K562 (cell line): ENCODE measurements around the gene TIGD1. TPM values are rescaled to one million over a fixed set of nuclear protein-coding genes. Genes with fewer than 3 reads are reported as not detected.

ENCODE experiments used
- CREB1 ChIP-seq, 2 experiments: sonication (generic) in 1 of 2; formaldehyde crosslinking in 1 of 2; IDR thresholded peaks; 2 replicates each; pipeline versions ENCODE4 v1.6.1 to v1.8.0; 2012 to 2022; ENCODE audit warnings: inconsistent platforms in 1 of 2, mild to moderate bottlenecking in 1 of 2, missing genetic modification reagents in 1 of 2, moderate library complexity in 1 of 2
- EHMT2 ChIP-seq: fragments of 450-650 bp; IDR thresholded peaks from 2 replicates; pipeline ENCODE4 v1.6.1; 2018; ENCODE audit warnings: antibody characterized with exemption
- FIP1L1 ChIP-seq: fragments of 200-400 bp; formaldehyde crosslinking; IDR thresholded peaks from 2 replicates; pipeline ENCODE4 v1.6.1; 2018; ENCODE audit warnings: mild to moderate bottlenecking, low read depth, low read length; ENCODE audit not compliant: poor library complexity, severe bottlenecking
- GATAD2A ChIP-seq: fragments of 450-650 bp; IDR thresholded peaks from 2 replicates; pipeline ENCODE4 v1.6.1; 2017
- GTF2A2 ChIP-seq: IDR thresholded peaks from 2 replicates; pipeline ENCODE4 v1.6.1; 2016; ENCODE audit warnings: mild to moderate bottlenecking, missing genetic modification characterization, missing compliant biosample characterization
- GTF2E2 ChIP-seq: fragments of 200-800 bp; sonication (Bioruptor generic); IDR thresholded peaks from 2 replicates; pipeline ENCODE4 v1.6.1; 2016; ENCODE audit warnings: missing genetic modification characterization, missing compliant biosample characterization
- IFI16 ChIP-seq: fragments of 250-450 bp; sonication (Bioruptor Pico); IDR thresholded peaks from 2 replicates; pipeline ENCODE4 v2.1.2; 2022; ENCODE audit warnings: mild to moderate bottlenecking, inconsistent platforms
- KLF13 ChIP-seq: fragments of 450-650 bp; IDR thresholded peaks from 2 replicates; pipeline ENCODE4 v1.6.1; 2016; ENCODE audit warnings: missing genetic modification characterization, low read depth, mild to moderate bottlenecking, missing compliant biosample characterization, moderate library complexity, borderline replicate concordance
- MYNN ChIP-seq, 2 experiments: sonication (generic); formaldehyde crosslinking in 1 of 2; IDR thresholded peaks; 2 replicates each; pipeline versions ENCODE4 v1.5.0 to v1.6.1; 2016 to 2020; ENCODE audit warnings: antibody characterized with exemption in 1 of 2, missing genetic modification reagents in 1 of 2
- NELFE ChIP-seq: IDR thresholded peaks from 2 replicates; pipeline ENCODE4 v1.6.1; 2011; ENCODE audit warnings: mild to moderate bottlenecking; ENCODE audit not compliant: insufficient read depth, insufficient read length
- RBFOX2 ChIP-seq: fragments of 200-400 bp; formaldehyde crosslinking; IDR thresholded peaks from 2 replicates; pipeline ENCODE4 v1.6.1; 2017; ENCODE audit warnings: low read depth, mild to moderate bottlenecking, low read length, moderate library complexity
- ZNF668 ChIP-seq: fragments of 250-450 bp; sonication (Bioruptor Pico); IDR thresholded peaks from 2 replicates; pipeline ENCODE4 v1.8.0; 2022; ENCODE audit warnings: mild to moderate bottlenecking, inconsistent platforms
- polyA plus RNA-seq, 8 experiments: library from polyadenylated mRNA; depleted of rRNA in 4 of 8; stranded (reverse) in 5 of 8; unstranded in 3 of 8; fragments of >200 nt; fragmentation: Nextera tagmentation in 2 of 8; fragmentation: Illumina TruSeq in 1 of 8; extraction: Ambion mirVana in 2 of 8; extraction: Trizol in 1 of 8; gene quantifications; 2 replicates each; pipeline versions ENCODE4 v1.2.1 to v1.2.3, GENCODE V29; 2011 to 2014; ENCODE audit warnings: inconsistent platforms in 1 of 8, missing spikeins in 1 of 8
- total RNA-seq, 7 experiments: library from RNA; depleted of rRNA in 6 of 7; stranded (reverse); fragments of >200 nt in 6 of 7; fragmentation: Illumina TruSeq in 2 of 7; extraction: Trizol in 2 of 7; gene quantifications; 2 replicates each; pipeline versions ENCODE4 v1.2.1 to v1.2.3, GENCODE V29; 2011 to 2021; ENCODE audit warnings: low replicate concordance in 1 of 7
- TF ChIP-seq, protein P1 (sequence below): sonication (generic); formaldehyde crosslinking; IDR thresholded peaks from 2 replicates; pipeline ENCODE4 v1.8.0; 2022; ENCODE audit warnings: mild to moderate bottlenecking, missing genetic modification reagents
- TF ChIP-seq, protein P2 (sequence below): fragments of 450-650 bp; IDR thresholded peaks from 2 replicates; pipeline ENCODE4 v1.6.1; 2017; ENCODE audit warnings: mild to moderate bottlenecking, moderate library complexity
- TF ChIP-seq, protein P3 (sequence below): fragments of 450-650 bp; IDR thresholded peaks from 2 replicates; pipeline ENCODE4 v1.6.1; 2014; ENCODE audit warnings: low read depth, mild to moderate bottlenecking, moderate library complexity, borderline replicate concordance
- TF ChIP-seq, protein P4 (sequence below): sonication (generic); formaldehyde crosslinking; IDR thresholded peaks from 2 replicates; pipeline ENCODE4 v1.8.0; 2023; ENCODE audit warnings: missing genetic modification reagents, mild to moderate bottlenecking, borderline replicate concordance

Gene TIGD1
- total and polyA plus RNA-seq, 9 of the 15 experiments (the other 6 are each of a cell fraction or from before 2014, with no cell fraction given), result 2.0 to 10.1 (median 6.6) TPM

DNA sequence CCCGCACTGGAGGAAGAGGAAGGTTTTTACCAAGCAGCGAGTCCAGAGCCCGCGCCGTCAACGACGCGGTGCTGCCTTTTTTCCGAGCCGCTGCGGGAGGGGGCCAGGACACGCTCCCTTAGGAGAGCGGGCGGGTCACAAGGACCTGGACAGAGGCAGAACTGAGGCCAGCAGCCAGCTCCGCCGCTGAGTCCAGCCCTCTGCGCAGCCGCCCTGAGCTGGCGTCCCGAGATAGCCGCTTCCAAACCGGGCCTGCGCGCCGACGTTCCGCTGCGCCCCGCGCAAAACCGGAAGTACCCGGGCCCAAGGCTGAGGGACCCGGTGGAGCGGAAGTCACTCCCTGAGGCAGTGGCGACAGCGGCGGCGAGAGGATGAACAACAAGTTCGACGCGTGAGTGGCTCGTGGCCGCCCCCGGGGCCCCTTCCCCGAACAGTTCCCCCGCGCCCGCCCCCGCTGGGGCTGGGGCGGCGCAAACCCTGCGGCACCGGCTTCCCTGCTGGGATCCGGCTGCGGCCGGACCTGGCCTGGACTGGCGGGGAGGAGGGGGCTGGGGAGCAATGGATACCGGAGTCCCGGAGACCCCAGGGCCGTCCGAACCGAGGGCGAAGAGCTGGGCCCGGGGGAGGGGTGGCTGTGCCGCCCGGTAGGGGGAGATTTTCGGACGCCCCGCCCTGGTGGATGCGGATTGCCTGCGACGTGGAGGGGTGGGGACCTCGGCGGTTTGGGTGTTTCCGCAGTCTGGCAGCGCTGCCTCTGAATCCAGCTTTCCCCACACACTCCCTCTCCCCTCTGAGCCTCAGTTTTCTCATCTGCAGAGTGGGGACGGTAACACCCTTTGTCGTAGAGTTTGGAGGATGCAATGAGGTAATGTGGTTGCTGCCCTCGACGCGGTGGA, at the start of gene TIGD1, which contains the start of gene EIF4E2 (continued):
- TF ChIP-seq FIP1L1 (peak; percentile 94), ZNF668 (no peak), GATAD2A (no peak), KLF13 (tag) (no peak; the same call in 1 of the 2 replicates), RBFOX2 (peak; percentile 93), NELFE (no peak), CREB1 (IDR thresholded peaks at IDR 0.05) (no peak; the same call in 1 of the 2 replicates), CREB1 (CRISPR knock-in tag; IDR thresholded peaks at IDR 0.05) (peak; percentile 82), GTF2A2 (tag) (no peak), EHMT2 (no peak), IFI16 (CRISPR knock-in tag) (no peak), GTF2E2 (tag) (peak; percentile 43; the same call in 1 of the 2 replicates), MYNN (IDR thresholded peaks at IDR 0.05) (peak; percentile 14; the same call in 1 of the 2 replicates), MYNN (CRISPR knock-in tag; IDR thresholded peaks at IDR 0.05) (no peak)
- TF ChIP-seq, protein P1, sequence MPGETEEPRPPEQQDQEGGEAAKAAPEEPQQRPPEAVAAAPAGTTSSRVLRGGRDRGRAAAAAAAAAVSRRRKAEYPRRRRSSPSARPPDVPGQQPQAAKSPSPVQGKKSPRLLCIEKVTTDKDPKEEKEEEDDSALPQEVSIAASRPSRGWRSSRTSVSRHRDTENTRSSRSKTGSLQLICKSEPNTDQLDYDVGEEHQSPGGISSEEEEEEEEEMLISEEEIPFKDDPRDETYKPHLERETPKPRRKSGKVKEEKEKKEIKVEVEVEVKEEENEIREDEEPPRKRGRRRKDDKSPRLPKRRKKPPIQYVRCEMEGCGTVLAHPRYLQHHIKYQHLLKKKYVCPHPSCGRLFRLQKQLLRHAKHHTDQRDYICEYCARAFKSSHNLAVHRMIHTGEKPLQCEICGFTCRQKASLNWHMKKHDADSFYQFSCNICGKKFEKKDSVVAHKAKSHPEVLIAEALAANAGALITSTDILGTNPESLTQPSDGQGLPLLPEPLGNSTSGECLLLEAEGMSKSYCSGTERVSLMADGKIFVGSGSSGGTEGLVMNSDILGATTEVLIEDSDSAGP (CRISPR knock-in tag), result no peak
- TF ChIP-seq, protein P2, sequence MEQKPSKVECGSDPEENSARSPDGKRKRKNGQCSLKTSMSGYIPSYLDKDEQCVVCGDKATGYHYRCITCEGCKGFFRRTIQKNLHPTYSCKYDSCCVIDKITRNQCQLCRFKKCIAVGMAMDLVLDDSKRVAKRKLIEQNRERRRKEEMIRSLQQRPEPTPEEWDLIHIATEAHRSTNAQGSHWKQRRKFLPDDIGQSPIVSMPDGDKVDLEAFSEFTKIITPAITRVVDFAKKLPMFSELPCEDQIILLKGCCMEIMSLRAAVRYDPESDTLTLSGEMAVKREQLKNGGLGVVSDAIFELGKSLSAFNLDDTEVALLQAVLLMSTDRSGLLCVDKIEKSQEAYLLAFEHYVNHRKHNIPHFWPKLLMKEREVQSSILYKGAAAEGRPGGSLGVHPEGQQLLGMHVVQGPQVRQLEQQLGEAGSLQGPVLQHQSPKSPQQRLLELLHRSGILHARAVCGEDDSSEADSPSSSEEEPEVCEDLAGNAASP, result no peak
- TF ChIP-seq, protein P3, sequence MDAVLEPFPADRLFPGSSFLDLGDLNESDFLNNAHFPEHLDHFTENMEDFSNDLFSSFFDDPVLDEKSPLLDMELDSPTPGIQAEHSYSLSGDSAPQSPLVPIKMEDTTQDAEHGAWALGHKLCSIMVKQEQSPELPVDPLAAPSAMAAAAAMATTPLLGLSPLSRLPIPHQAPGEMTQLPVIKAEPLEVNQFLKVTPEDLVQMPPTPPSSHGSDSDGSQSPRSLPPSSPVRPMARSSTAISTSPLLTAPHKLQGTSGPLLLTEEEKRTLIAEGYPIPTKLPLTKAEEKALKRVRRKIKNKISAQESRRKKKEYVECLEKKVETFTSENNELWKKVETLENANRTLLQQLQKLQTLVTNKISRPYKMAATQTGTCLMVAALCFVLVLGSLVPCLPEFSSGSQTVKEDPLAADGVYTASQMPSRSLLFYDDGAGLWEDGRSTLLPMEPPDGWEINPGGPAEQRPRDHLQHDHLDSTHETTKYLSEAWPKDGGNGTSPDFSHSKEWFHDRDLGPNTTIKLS, result peak; percentile 74
- TF ChIP-seq, protein P4, sequence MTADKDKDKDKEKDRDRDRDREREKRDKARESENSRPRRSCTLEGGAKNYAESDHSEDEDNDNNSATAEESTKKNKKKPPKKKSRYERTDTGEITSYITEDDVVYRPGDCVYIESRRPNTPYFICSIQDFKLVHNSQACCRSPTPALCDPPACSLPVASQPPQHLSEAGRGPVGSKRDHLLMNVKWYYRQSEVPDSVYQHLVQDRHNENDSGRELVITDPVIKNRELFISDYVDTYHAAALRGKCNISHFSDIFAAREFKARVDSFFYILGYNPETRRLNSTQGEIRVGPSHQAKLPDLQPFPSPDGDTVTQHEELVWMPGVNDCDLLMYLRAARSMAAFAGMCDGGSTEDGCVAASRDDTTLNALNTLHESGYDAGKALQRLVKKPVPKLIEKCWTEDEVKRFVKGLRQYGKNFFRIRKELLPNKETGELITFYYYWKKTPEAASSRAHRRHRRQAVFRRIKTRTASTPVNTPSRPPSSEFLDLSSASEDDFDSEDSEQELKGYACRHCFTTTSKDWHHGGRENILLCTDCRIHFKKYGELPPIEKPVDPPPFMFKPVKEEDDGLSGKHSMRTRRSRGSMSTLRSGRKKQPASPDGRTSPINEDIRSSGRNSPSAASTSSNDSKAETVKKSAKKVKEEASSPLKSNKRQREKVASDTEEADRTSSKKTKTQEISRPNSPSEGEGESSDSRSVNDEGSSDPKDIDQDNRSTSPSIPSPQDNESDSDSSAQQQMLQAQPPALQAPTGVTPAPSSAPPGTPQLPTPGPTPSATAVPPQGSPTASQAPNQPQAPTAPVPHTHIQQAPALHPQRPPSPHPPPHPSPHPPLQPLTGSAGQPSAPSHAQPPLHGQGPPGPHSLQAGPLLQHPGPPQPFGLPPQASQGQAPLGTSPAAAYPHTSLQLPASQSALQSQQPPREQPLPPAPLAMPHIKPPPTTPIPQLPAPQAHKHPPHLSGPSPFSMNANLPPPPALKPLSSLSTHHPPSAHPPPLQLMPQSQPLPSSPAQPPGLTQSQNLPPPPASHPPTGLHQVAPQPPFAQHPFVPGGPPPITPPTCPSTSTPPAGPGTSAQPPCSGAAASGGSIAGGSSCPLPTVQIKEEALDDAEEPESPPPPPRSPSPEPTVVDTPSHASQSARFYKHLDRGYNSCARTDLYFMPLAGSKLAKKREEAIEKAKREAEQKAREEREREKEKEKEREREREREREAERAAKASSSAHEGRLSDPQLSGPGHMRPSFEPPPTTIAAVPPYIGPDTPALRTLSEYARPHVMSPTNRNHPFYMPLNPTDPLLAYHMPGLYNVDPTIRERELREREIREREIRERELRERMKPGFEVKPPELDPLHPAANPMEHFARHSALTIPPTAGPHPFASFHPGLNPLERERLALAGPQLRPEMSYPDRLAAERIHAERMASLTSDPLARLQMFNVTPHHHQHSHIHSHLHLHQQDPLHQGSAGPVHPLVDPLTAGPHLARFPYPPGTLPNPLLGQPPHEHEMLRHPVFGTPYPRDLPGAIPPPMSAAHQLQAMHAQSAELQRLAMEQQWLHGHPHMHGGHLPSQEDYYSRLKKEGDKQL (CRISPR knock-in tag), result no peak
